HG03045 (cell line): ENCODE measurements around the gene PTGR2.
A peak's percentile ranks its signal among the peaks of the same experiment; 100 is the strongest.
"Not testable (repeated sequence)": the region's sequence is repeated elsewhere in the genome, so short reads cannot be mapped to it uniquely, and the experiment has no call there.

Experiments
- ATAC-seq: cut with Tn5 transposase; IDR thresholded peaks from one replicate; pipeline ENCODE4 v1.9.1; 2021; ENCODE audit warnings: mild to moderate bottlenecking, moderate library complexity; ENCODE audit not compliant: unreplicated experiment

The PTGR2 gene

GRCh38 chr14:73829526-73830431, 21.9 kb upstream of the PTGR2 start:
- ATAC-seq = peak; percentile 53

- ATAC-seq = no peak
Observed at GRCh38 chr14:73833034-73833433, 18.6 kb upstream of the PTGR2 start.

- ATAC-seq = no peak
Observed at GRCh38 chr14:73833530-73834260, 17.9 kb upstream of the PTGR2 start.

GRCh38 chr14:73834261-73834625, 17.4 kb upstream of the PTGR2 start:
- ATAC-seq = no peak

GRCh38 chr14:73838293-73839034, 13.2 kb upstream of the PTGR2 start:
- not testable (repeated sequence) for ATAC-seq

- ATAC-seq = no peak
Observed at GRCh38 chr14:73842201-73842600, 9.4 kb upstream of the PTGR2 start.

- ATAC-seq = no peak
Observed at GRCh38 chr14:73842851-73843250, 8.8 kb upstream of the PTGR2 start.

- ATAC-seq = no peak
Observed at GRCh38 chr14:73843296-73843695, 8.3 kb upstream of the PTGR2 start.

GRCh38 chr14:73846947-73847346, 4.7 kb upstream of the PTGR2 start:
- no peak for ATAC-seq

GRCh38 chr14:73851000-73851399, 631 bp upstream of the PTGR2 start:
- ATAC-seq = no peak

- ATAC-seq = no peak
Observed at GRCh38 chr14:73859145-73859544, 7.5 kb downstream of the PTGR2 start.

GRCh38 chr14:73861073-73861472, 9.4 kb downstream of the PTGR2 start:
- no peak for ATAC-seq

- ATAC-seq = no peak
Observed at GRCh38 chr14:73862480-73862879, 10.8 kb downstream of the PTGR2 start.

- no peak for ATAC-seq
Observed at GRCh38 chr14:73863209-73863608, 11.6 kb downstream of the PTGR2 start.

GRCh38 chr14:73865534-73866113, 14.0 kb downstream of the PTGR2 start:
- ATAC-seq = no peak

GRCh38 chr14:73869754-73870153, 18.1 kb downstream of the PTGR2 start:
- not testable (repeated sequence) for ATAC-seq

GRCh38 chr14:73870525-73871235, 19.0 kb downstream of the PTGR2 start:
- ATAC-seq = no peak

- ATAC-seq = no peak
Observed at GRCh38 chr14:73873660-73874059, 22.0 kb downstream of the PTGR2 start.

GRCh38 chr14:73877790-73878189, 26.2 kb downstream of the PTGR2 start:
- no peak for ATAC-seq

GRCh38 chr14:73878436-73878835, 26.8 kb downstream of the PTGR2 start:
- ATAC-seq = no peak
